RPMI7951 (cell line): ENCODE data around the gene ABCG2. TPM values are rescaled to one million over a fixed set of nuclear protein-coding genes. Genes with fewer than 3 reads are reported as not detected.
A peak's percentile ranks its signal among the peaks of the same experiment; 100 is the strongest.

Source experiments
- DNase-seq: peaks from one replicate; pipeline ENCODE4 v3.0.0-alpha.2; 2012; ENCODE audit warnings: low read depth
- total RNA-seq: library from RNA; depleted of rRNA; stranded (reverse); fragments of >200 nt; shearing (Covaris generic); gene quantifications from 2 replicates; pipeline ENCODE4 v1.2.3, GENCODE V29; 2014; rRNA removed

Gene ABCG2
- total RNA-seq = 2.3 and 3.3 TPM in 2 replicates

GRCh38 chr4:88158489-88159228 is at the start of gene ABCG2:
Gene ABCG2, minus strand, starts transcription at chr4:88158639. Its CDS starts 18,644 bp downstream, at chr4:88139995.
- peak; percentile 69 for DNase-seq

DNA sequence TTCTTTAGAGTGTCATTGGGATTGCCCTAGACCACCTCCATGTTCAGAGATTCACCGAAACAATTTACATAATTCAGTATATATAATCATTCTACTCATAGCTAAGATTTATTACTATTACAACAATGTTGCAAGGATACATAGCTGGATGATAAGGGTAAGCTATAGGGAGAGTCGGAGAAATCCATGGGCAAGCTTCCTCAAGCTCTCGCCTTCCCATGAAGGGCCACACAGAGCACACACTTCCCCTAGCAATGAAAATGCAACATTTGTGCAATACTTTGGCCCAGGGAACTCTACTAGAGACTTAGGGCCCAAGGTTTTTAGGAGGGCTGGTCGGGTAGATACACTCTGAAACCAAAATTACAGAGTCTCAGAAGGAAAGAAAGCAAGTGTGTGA is 49.7 kb upstream of the ABCG2 start:
- DNase-seq = no peak

DNA sequence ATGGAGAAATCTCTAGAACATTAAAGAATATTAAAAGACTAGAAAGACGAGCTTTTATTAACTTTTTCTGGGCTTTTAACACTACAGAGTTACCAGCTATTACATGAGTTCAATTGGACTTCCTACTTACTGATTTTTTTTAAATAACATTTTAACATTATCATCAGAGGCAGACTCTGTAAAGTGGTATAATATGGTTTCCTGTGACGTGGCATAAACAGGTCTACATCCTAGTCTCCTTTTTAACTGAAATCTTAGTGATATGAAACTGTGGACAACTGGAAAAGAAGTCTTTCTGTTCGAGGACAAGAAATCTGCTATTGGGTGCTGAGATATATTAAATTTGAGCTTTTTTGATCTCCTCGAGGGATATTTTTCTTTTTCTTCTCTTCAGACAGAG is 48.7 kb upstream of the ABCG2 start:
- DNase-seq = no peak

- DNase-seq = no peak
These were observed 46.4 kb upstream of the ABCG2 start for GRCh38 chr4:88204882-88205281.

GRCh38 chr4:88202443-88202842 is 44.0 kb upstream of the ABCG2 start:
- no peak for DNase-seq

DNA sequence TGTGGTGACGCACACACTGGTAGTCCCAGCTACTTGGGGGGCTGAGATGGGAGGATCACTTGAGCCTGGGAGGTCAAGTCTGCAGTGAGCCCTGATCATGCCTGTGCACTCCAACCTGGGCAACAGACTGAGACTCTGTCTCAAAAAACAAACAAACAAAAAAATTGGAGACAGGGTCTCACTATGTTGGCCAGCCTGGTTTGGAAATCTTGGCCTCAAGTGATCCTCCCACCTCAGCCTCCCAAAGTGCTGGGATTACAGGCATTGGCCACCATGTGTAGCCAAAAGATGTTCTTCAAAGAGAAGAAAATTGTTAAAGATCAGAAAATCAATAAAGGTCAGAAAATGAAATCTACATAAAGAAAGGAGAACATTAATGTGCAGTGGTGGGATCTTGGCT is 41.7 kb upstream of the ABCG2 start:
- no peak for DNase-seq

- no peak for DNase-seq
These were observed 38.2 kb upstream of the ABCG2 start for GRCh38 chr4:88196523-88197185.

DNA sequence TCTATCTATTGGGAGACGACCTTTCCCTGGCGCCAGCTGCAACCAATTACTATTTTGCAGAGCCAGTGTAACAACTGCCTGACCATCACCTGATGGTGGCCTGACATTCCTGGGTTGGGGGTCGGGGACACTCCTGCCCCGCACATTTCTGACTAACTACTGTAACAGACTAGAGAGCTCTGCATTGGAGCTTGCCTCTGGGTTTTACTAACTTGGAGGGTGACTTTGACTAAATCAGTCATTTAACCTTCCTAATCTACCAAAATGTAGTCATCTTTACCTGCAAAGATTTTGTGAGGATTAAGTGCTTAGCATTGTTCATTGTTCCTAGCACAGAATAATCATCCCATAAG is 37.5 kb upstream of the ABCG2 start:
- DNase-seq = no peak

GRCh38 chr4:88195328-88196012 is 37.0 kb upstream of the ABCG2 start:
- no peak for DNase-seq

DNA sequence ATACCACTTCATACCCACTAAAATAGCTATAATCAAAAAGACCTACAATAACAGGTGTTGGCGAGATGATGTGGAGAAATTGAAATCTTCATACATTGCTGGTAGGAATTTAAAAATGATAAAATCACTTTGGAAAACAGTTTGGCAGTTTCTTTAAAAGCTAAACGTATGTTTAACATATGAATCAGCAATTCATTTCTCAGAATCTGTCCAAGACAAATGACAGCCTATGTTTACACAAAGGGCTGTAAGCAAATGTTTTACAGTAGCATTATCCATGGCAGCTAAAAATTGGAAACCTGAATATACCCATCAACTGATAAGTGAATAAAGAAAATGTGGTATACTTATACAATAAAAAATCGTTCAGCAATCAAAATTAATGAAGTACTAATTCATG is 33.0 kb upstream of the ABCG2 start:
- no peak for DNase-seq

- DNase-seq = no peak
These were observed 31.6 kb upstream of the ABCG2 start for GRCh38 chr4:88189881-88190585.

GRCh38 chr4:88189418-88189738 is 30.9 kb upstream of the ABCG2 start:
- DNase-seq = no peak

DNA sequence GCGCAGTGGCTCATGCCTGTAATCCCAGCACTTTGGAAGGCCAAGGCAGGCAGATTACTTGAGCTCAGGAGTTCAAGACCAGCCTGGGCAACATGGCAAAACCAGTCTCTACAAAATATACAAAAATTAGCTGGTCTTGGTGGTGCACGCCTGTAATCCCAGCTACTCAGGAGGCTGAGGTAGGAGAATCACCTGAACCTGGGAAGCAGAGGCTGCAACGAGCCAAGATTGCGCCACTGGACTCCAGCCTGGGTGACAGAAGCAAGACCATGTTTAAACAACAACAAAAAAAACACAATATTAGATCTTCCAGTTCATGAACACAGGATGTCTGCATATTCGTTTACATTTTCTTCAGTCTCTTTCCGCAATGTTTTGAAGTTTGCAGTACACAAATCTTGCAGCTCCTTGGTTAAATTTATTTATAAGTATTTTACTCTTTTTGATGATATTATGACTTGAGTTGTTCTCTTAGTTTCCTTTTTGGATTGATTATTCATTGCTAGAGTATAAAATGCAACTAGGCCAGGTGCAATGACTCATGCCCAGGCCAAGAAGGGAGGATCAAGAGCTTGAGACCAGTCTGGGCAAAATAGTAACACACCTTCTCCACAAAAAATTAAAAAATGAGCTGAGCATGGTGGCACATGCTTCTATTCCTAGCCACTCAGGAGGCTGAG is 30.4 kb upstream of the ABCG2 start:
- DNase-seq = no peak

DNA sequence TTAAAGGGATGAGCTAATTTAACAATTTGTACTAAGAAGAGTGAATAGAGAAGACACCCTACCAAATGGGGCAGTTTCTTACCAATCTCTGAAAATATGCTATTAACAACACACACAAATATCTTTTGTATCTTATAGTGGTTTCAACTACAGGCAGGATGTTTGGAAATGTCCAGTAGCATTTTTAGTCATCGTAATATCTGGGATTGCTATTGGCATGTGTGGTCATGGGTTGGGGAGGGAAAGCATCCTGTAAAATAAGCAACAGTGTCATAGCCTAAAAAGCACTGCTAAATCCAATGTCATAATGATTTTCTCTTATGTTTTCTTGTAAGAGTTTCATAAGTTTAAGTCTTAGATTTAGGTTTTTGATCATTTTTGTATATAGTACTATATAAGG is 29.3 kb upstream of the ABCG2 start:
- DNase-seq = no peak

GRCh38 chr4:88185906-88186305 is 27.5 kb upstream of the ABCG2 start:
- no peak for DNase-seq

DNA sequence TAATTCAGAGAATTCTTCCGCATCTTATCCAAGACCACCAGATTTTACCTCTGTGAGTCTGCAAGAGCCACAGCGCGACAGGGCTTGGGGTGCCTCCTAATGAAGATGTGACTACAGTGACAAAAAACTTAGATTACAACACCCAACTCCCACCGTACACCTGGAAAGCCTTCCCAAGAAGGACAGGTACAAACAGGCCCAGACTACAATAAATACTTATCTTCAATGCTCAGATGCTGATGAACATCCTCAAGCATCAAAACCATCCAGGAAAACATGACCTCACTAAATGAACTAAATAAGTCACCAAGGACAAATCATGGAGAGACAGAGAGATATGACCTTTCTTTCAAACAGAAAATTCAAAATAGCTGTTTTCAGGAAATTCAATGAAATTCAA is 20.8 kb upstream of the ABCG2 start:
- DNase-seq = no peak

DNA sequence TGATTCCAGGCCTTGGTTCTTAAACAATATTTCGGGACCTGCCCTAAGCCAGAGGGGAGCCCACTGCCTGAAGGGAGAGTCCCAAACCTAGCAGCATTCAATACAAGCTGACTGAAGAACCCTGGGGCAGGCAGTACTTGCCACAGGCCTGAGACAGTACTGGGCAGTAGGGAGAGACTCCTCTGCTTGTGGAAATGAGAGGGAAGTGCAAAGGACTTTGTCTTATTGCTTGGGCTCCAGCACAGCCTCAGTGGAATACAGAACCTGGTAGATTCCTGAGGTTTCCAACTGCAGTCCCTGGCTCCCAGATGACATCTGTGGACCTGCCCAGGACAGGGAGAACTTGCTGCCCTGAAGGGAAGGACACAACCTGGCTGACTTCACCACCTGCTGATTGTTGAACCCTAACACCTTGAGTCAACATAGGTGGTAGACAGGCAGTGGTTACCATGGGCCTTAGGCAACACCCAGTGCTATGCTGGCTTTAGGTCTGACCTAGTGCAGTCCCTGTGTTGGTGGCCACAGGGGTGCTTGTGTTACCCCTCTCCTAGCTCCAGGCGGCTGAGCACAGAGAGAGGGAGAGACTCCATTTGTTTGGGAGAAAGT is 20.3 kb upstream of the ABCG2 start:
- no peak for DNase-seq

- peak; percentile 84 for DNase-seq
These were observed 19.7 kb upstream of the ABCG2 start for GRCh38 chr4:88177983-88178625.

GRCh38 chr4:88172987-88173386 is 14.5 kb upstream of the ABCG2 start:
- DNase-seq = no peak

DNA sequence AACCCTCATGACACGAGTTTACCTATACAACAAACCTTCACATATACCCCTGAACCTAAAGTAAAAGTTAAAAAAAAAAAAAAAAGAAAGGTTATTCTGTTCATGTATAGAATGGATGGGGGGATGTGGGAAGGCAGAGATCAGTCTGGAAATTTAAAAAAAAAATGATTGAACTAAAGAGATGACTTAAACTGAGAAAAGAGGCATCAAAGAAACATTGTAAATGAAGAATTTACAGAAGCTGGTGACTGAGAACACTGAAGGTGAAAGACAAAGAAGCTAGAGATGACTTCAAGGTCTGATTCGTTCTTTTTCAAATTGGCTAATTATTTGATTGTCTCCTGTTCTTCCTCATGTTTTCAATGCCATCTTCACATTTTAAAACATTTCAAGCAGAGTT is 12.8 kb upstream of the ABCG2 start:
- no peak for DNase-seq

DNA sequence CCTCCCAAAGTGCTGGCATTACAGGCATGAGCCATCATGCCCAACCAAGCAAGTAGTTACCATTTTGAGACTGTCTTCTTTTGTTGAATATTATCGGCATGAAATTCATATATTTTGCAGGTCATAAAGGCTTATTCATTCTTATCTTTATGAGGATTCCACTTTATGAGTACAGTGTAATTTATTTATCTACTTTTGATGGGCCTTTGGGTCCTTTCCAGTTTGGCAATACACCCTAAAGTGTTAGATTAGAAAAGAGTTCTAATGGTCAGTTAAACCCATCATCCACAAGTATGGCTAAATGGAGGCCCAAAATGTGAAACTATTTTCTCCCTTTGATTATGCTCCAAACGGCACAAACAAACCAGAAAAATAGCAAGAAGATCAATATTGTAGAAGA is 10.9 kb upstream of the ABCG2 start:
- no peak for DNase-seq
